ENCODE data around the gene CAPZA2.
"Not testable (repeated sequence)": the region's sequence is repeated elsewhere in the genome, so short reads cannot be mapped to it uniquely, and the experiment has no call there.

The CAPZA2 gene

DNA sequence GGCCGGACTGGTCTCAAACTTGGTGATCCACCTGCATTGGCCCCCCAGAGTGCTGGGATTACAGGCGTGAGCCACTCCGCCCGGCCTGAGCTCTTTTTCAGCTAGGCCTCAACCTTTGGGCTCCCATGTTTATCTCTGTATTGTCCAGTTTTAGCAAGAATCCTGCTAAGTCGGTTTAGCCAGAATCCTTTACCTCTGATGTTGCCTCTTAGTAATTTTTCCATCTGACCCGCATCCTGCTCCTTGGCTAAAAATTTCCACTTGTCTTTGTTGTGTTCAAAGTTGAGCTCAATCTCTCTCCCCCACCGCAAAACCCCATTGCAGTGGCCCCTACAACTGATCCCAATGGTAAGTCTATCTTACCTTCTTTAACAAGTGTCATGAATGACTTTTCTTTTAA is 70.2 kb downstream of the CAPZA2 start:
- H3K36me3 ChIP-seq: no peaks in the 10 kb centered on the region
- intact Hi-C loops (cut with DNase I; ENCODE audit: low total_unique reads): loop anchor here (5.0 to 10.0 kb wide), 2 partner anchors 52 to 185 kb away; no protein-coding TSS in a partner anchor
- H3K9me3 ChIP-seq: no peaks in the 10 kb centered on the region

GRCh38 chr7:116933465-116933864 is 71.1 kb downstream of the CAPZA2 start:
- no peaks in the 10 kb centered on the region for H3K27me3 ChIP-seq
- TF ChIP-seq CTCF (IDR thresholded peaks at IDR 0.05): no peak
- H3K4me3 ChIP-seq: no peak overlapping the region
- H3K9me3 ChIP-seq: no peaks in the 10 kb centered on the region
- no peaks in the 10 kb centered on the region for H3K36me3 ChIP-seq
- peaks cover 0 to 5% (median 1%) of the 10 kb centered on the region in 4 donors for H3K4me1 ChIP-seq
- intact Hi-C loops (cut with DNase I; ENCODE audit: low total_unique reads): loop anchor here (5.0 to 10.0 kb wide), 2 partner anchors 51 to 184 kb away; no protein-coding TSS in a partner anchor
- DNase-seq: no peak
- H3K27ac ChIP-seq: no peak overlapping the region

More for the DNA sequence above, 70.2 kb downstream of the CAPZA2 start:
- Histone ChIP-seq H3K27ac (no peak overlapping the region), H3K27me3 (no peaks in the 10 kb centered on the region), H3K4me1 (peaks cover 0 to 5% (median 1%) of the 10 kb centered on the region in 4 donors), H3K4me3 (no peak overlapping the region)
- no peak for DNase-seq
- no peak for TF ChIP-seq CTCF (IDR thresholded peaks at IDR 0.05)

- no peak for DNase-seq
- TF ChIP-seq CTCF (IDR thresholded peaks at IDR 0.05): no peak
- no peaks in the 10 kb centered on the region for H3K27me3 ChIP-seq
- no peaks in the 10 kb centered on the region for H3K36me3 ChIP-seq
- no peaks in the 10 kb centered on the region for H3K9me3 ChIP-seq
- H3K4me1 ChIP-seq: peaks cover 0 to 5% (median 1%) of the 10 kb centered on the region in 4 donors
- H3K4me3 ChIP-seq: no peak overlapping the region
- no peak overlapping the region for H3K27ac ChIP-seq
- intact Hi-C loops (cut with DNase I; ENCODE audit: low total_unique reads): loop anchor here (5.0 to 10.0 kb wide), 2 partner anchors 50 to 183 kb away; no protein-coding TSS in a partner anchor
These were observed 72.2 kb downstream of the CAPZA2 start for GRCh38 chr7:116934580-116934979.

DNA sequence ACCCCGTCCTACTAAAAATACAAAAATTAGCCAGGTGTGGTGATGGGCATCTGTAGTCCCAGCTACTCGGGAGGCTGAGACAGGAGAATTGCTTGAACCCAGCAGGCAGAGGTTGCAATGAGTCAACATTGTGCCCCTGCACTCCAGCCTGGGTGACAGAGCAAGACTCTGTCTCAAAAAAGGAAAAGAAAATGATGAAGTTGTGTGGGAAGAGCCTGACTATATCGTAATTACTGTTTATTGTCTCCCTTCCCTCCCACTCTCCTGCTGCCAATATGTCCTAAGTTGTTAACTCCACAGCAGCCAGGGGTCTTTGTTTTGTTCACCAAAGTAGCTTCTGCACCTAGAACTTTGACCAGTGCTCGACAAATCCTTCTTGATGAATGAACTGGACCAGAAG is 74.5 kb downstream of the CAPZA2 start:
- H3K4me1 ChIP-seq, H3K36me3 ChIP-seq, H3K4me3 ChIP-seq, DNase-seq, H3K9me3 ChIP-seq, H3K27ac ChIP-seq, H3K27me3 ChIP-seq: not testable (repeated sequence)
- intact Hi-C loops (cut with DNase I; ENCODE audit: low total_unique reads): loop anchor here (10.0 kb wide), 1 partner anchor 48 kb away; no protein-coding TSS in a partner anchor

DNA sequence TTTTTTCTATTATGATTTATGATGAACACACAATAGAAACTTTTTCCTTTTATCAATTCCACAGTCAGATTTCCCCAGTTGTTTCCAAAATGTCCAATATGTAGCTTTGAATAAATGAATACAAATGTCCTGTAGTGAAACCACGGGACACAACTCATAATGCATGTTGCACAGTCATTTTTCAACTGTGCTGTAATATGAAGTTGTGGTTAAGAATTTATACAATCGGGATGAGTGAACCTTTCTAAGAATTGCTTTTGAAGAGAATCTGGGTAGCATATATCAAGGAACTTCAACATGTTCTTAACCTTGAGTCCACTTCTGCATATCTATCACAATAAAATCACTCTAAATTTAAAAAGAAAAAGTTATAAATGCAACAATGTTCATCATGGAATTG is 76.3 kb downstream of the CAPZA2 start:
- no peak for TF ChIP-seq CTCF (IDR thresholded peaks at IDR 0.05)

GRCh38 chr7:116940689-116941370 is 78.4 kb downstream of the CAPZA2 start:
- intact Hi-C loops (cut with DNase I; ENCODE audit: low total_unique reads): no loop called here
- no peaks in the 10 kb centered on the region for H3K4me1 ChIP-seq
- H3K9me3 ChIP-seq: no peaks in the 10 kb centered on the region
- no peaks in the 10 kb centered on the region for H3K27me3 ChIP-seq
- no peaks in the 10 kb centered on the region for H3K36me3 ChIP-seq
- no peak for TF ChIP-seq CTCF (IDR thresholded peaks at IDR 0.05)
- no peak overlapping the region for H3K4me3 ChIP-seq
- no peak overlapping the region for H3K27ac ChIP-seq
- no peak for DNase-seq

More for the DNA sequence above, 76.3 kb downstream of the CAPZA2 start:
- Histone ChIP-seq H3K9me3 (no peaks in the 10 kb centered on the region), H3K4me3 (no peak overlapping the region), H3K36me3 (no peaks in the 10 kb centered on the region), H3K27ac (no peak overlapping the region), H3K27me3 (no peaks in the 10 kb centered on the region), H3K4me1 (no peaks in the 10 kb centered on the region)
- intact Hi-C loops (cut with DNase I; ENCODE audit: low total_unique reads): loop anchor here (10.0 kb wide), 1 partner anchor 46 kb away; no protein-coding TSS in a partner anchor
- DNase-seq: no peak
